Fibroblast of lung (primary cell): ENCODE results near the gene PDLIM5. TPM values are rescaled to one million over a fixed set of nuclear protein-coding genes. Genes with fewer than 3 reads are reported as not detected.

Experiments
- DNase-seq, 2 donors: peaks; one replicate each; pipeline versions ENCODE4 v3.0.0 to v3.0.0-alpha.2; 2010; ENCODE audit warnings: low read depth in 2 of 2
- H2AFZ ChIP-seq: 2 replicates; pipeline ENCODE4 v1.5.1; 2012; ENCODE audit warnings: low read length, control low read depth, inconsistent platforms
- H3K27ac ChIP-seq: 2 replicates; pipeline ENCODE4 v1.5.1; 2011; ENCODE audit warnings: low read length, control low read depth; ENCODE audit not compliant: insufficient read depth
- H3K27me3 ChIP-seq: 2 replicates; pipeline ENCODE4 v1.5.1; 2011; ENCODE audit warnings: mild to moderate bottlenecking, low read length; ENCODE audit not compliant: control insufficient read depth, insufficient read depth
- H3K36me3 ChIP-seq: 2 replicates; pipeline ENCODE4 v1.5.1; 2011; ENCODE audit warnings: low read length; ENCODE audit not compliant: control insufficient read depth, insufficient read depth
- H3K4me1 ChIP-seq: 2 replicates; pipeline ENCODE4 v1.5.1; 2011; ENCODE audit warnings: low read length; ENCODE audit not compliant: control insufficient read depth, insufficient read depth; ENCODE audit errors: extremely low read depth
- H3K4me2 ChIP-seq: 2 replicates; pipeline ENCODE4 v1.5.1; 2011; ENCODE audit warnings: low read length, control low read depth; ENCODE audit not compliant: insufficient read depth; ENCODE audit errors: extremely low read depth
- H3K4me3 ChIP-seq, 4 experiments: fragments of 200-600 bp in 1 of 4; sonication (generic) in 1 of 4; replicated peaks in 1 of 4; 2 replicates each; pipeline ENCODE4 v1.5.1; 2011 to 2016; ENCODE audit warnings: low read length in 4 of 4, low read depth in 3 of 4, mild to moderate bottlenecking in 3 of 4, control low read depth in 2 of 4, inconsistent platforms in 1 of 4, mixed read lengths in 1 of 4; ENCODE audit not compliant: insufficient read depth in 1 of 4; ENCODE audit errors: control extremely low read depth in 1 of 4
- H3K79me2 ChIP-seq: 2 replicates; pipeline ENCODE4 v1.5.1; 2012; ENCODE audit warnings: mild to moderate bottlenecking, low read length, inconsistent platforms; ENCODE audit not compliant: control insufficient read depth, insufficient read depth
- H3K9ac ChIP-seq: 2 replicates; pipeline ENCODE4 v1.5.1; 2011; ENCODE audit warnings: mild to moderate bottlenecking, low read length, control low read depth; ENCODE audit not compliant: insufficient read depth
- H3K9me3 ChIP-seq: 2 replicates; pipeline ENCODE4 v1.5.1; 2012; ENCODE audit warnings: low read depth, low read length; ENCODE audit not compliant: control insufficient read depth, insufficient read depth
- H4K20me1 ChIP-seq: 2 replicates; pipeline ENCODE4 v1.5.1; 2011; ENCODE audit warnings: low read length; ENCODE audit not compliant: control insufficient read depth, insufficient read depth; ENCODE audit errors: extremely low read depth
- EZH2 ChIP-seq: IDR thresholded peaks from 2 replicates; pipeline ENCODE4 v1.5.1; 2012; ENCODE audit warnings: low read length, control low read depth, mild to moderate bottlenecking; ENCODE audit errors: missing control alignments
- polyA plus RNA-seq, 2 donors: library from polyadenylated mRNA; depleted of rRNA in 1 of 2; stranded (reverse) in 1 of 2; unstranded in 1 of 2; fragments of >200 nt; gene quantifications; 2 replicates each; pipeline ENCODE4 v1.2.1, GENCODE V29; 2011 to 2012; ENCODE audit warnings: missing spikeins in 1 of 2
- total RNA-seq: library from RNA; depleted of rRNA; stranded (reverse); fragments of >200 nt; gene quantifications from 2 replicates; pipeline ENCODE4 v1.2.1, GENCODE V29; 2014
- TF ChIP-seq, protein P1 (sequence below), 2 donors: IDR thresholded peaks in 1 of 2; conservative IDR thresholded peaks in 1 of 2; 1 replicate in 1 of 2; 2 replicates in 1 of 2; pipeline ENCODE4 v1.5.1; 2011 to 2012; ENCODE audit warnings: low read length in 2 of 2, control low read depth in 1 of 2, inconsistent platforms in 1 of 2, low read depth in 1 of 2, mild to moderate bottlenecking in 1 of 2

The PDLIM5 gene
- total and polyA plus RNA-seq, 2 donors (not counting 1 experiment from before 2014, with no cell fraction given), result 28.4 to 113 TPM

- Histone ChIP-seq H3K27ac (no peak overlapping the region), H3K4me2 (no peak overlapping the region), H3K9me3 (no peaks in the 10 kb centered on the region), H3K4me3 (no peak overlapping the region), H2AFZ (no peak overlapping the region), H3K36me3 (no peaks in the 10 kb centered on the region), H3K4me1 (no peaks in the 10 kb centered on the region), H3K79me2 (no peaks in the 10 kb centered on the region), H3K9ac (no peak overlapping the region), H3K27me3 (no peaks in the 10 kb centered on the region), H4K20me1 (no peaks in the 10 kb centered on the region)
- DNase-seq, result no peak
- no peak for TF ChIP-seq EZH2
- TF ChIP-seq, protein P1, sequence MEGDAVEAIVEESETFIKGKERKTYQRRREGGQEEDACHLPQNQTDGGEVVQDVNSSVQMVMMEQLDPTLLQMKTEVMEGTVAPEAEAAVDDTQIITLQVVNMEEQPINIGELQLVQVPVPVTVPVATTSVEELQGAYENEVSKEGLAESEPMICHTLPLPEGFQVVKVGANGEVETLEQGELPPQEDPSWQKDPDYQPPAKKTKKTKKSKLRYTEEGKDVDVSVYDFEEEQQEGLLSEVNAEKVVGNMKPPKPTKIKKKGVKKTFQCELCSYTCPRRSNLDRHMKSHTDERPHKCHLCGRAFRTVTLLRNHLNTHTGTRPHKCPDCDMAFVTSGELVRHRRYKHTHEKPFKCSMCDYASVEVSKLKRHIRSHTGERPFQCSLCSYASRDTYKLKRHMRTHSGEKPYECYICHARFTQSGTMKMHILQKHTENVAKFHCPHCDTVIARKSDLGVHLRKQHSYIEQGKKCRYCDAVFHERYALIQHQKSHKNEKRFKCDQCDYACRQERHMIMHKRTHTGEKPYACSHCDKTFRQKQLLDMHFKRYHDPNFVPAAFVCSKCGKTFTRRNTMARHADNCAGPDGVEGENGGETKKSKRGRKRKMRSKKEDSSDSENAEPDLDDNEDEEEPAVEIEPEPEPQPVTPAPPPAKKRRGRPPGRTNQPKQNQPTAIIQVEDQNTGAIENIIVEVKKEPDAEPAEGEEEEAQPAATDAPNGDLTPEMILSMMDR (conservative IDR thresholded peaks at IDR 0.05 in 1 of 2, IDR thresholded peaks at IDR 0.05 in 1 of 2; ENCODE audit: low read depth in 1 of 2, low read length in 2 of 2), result no peak
These were observed 139.5 kb downstream of the PDLIM5 start for GRCh38 chr4:94591289-94591688.

- no peaks in the 10 kb centered on the region for H3K27me3 ChIP-seq
- H3K4me3 ChIP-seq, result no peak overlapping the region
- no peak overlapping the region for H2AFZ ChIP-seq
- H3K4me1 ChIP-seq, result no peaks in the 10 kb centered on the region
- H3K9ac ChIP-seq, result no peak overlapping the region
- no peak for DNase-seq
- no peaks in the 10 kb centered on the region for H3K9me3 ChIP-seq
- H4K20me1 ChIP-seq, result no peaks in the 10 kb centered on the region
- H3K27ac ChIP-seq, result no peak overlapping the region
- H3K36me3 ChIP-seq, result no peaks in the 10 kb centered on the region
- H3K79me2 ChIP-seq, result no peaks in the 10 kb centered on the region
- H3K4me2 ChIP-seq, result no peak overlapping the region
- no peak for TF ChIP-seq EZH2
- TF ChIP-seq, protein P1 (conservative IDR thresholded peaks at IDR 0.05 in 1 of 2, IDR thresholded peaks at IDR 0.05 in 1 of 2; ENCODE audit: low read depth in 1 of 2, low read length in 2 of 2), result no peak
These were observed 143.3 kb downstream of the PDLIM5 start for GRCh38 chr4:94595013-94595412.

- Histone ChIP-seq H3K36me3 (no peaks in the 10 kb centered on the region), H3K4me2 (no peak overlapping the region), H3K4me3 (no peak overlapping the region), H3K27me3 (no peaks in the 10 kb centered on the region), H4K20me1 (no peaks in the 10 kb centered on the region), H2AFZ (no peak overlapping the region), H3K27ac (no peak overlapping the region), H3K4me1 (no peaks in the 10 kb centered on the region), H3K9me3 (no peaks in the 10 kb centered on the region), H3K9ac (no peak overlapping the region), H3K79me2 (no peaks in the 10 kb centered on the region)
- DNase-seq, result peak; percentile 52 to 82
- no peak for TF ChIP-seq EZH2
- TF ChIP-seq, protein P1 (conservative IDR thresholded peaks at IDR 0.05 in 1 of 2, IDR thresholded peaks at IDR 0.05 in 1 of 2; ENCODE audit: low read depth in 1 of 2, low read length in 2 of 2), result peak in 1 of 2 donors; percentile 52
These were observed 144.2 kb downstream of the PDLIM5 start for GRCh38 chr4:94595880-94596483.
